CD4-positive, alpha-beta T cell (primary cell): ENCODE measurements around the gene TMEM233. TPM values are rescaled to one million over a fixed set of nuclear protein-coding genes. Genes with fewer than 3 reads are reported as not detected.
A peak's percentile ranks its signal among the peaks of the same experiment; 100 is the strongest.

Experiments used
- ATAC-seq: fragments of 200-7000 bp; cut with Tn5 transposase; one replicate; pipeline ENCODE4 v1.10.0; 2022; ENCODE audit warnings: mild to moderate bottlenecking; ENCODE audit not compliant: poor library complexity
- CTCF ChIA-PET: fragments of 350-600 bp; sonication (Branson Sonifier 250); formaldehyde crosslinking; loops from one replicate; lab custom pipeline; 2021; ENCODE audit warnings: antibody characterized with exemption, inconsistent platforms; lab: Charles Lee
- POLR2A ChIA-PET: fragments of 350-600 bp; sonication (Branson Sonifier 250); formaldehyde crosslinking; loops from one replicate; lab custom pipeline; 2021; ENCODE audit warnings: antibody characterized with exemption, inconsistent platforms; lab: Charles Lee
- DNase-seq, 14 experiments: peaks; one replicate each; pipeline ENCODE4 v3.0.0-alpha.2; 2013 to 2020; ENCODE audit warnings: mixed read lengths in 2 of 14
- H3K27ac ChIP-seq, 2 donors: one replicate each; pipeline versions ENCODE4 v1.5.1 to v1.7.0; 2013; ENCODE audit warnings: low read length in 2 of 2, low read depth in 1 of 2, mild to moderate bottlenecking in 1 of 2
- H3K27me3 ChIP-seq, 2 experiments: 1 replicate in 1 of 2; 2 replicates in 1 of 2; pipeline versions ENCODE4 v1.6.1 to v1.7.0; 2013; ENCODE audit warnings: low read length in 2 of 2, control low read depth in 1 of 2, mild to moderate bottlenecking in 1 of 2, moderate library complexity in 1 of 2; ENCODE audit not compliant: insufficient read depth in 2 of 2, control insufficient read depth in 1 of 2
- H3K36me3 ChIP-seq: one replicate; pipeline ENCODE4 v1.6.1; 2013; ENCODE audit warnings: low read length, control low read depth; ENCODE audit not compliant: insufficient read depth
- H3K4me1 ChIP-seq: one replicate; pipeline ENCODE4 v1.6.1; 2013; ENCODE audit warnings: low read length, control low read depth; ENCODE audit not compliant: insufficient read depth
- H3K4me3 ChIP-seq: one replicate; pipeline ENCODE4 v1.5.1; 2013; ENCODE audit warnings: mild to moderate bottlenecking, low read length, moderate library complexity
- H3K9me3 ChIP-seq, 2 experiments: 1 replicate in 1 of 2; 2 replicates in 1 of 2; pipeline versions ENCODE4 v1.6.1 to v1.7.0; 2013; ENCODE audit warnings: low read length in 2 of 2, mild to moderate bottlenecking in 2 of 2, control low read depth in 1 of 2, moderate library complexity in 1 of 2; ENCODE audit not compliant: control insufficient read depth in 1 of 2, insufficient read depth in 1 of 2
- H3K27ac Mint-ChIP-seq: one replicate; pipeline ENCODE4 v1.8.0; 2020; ENCODE audit warnings: mixed read lengths
- H3K27me3 Mint-ChIP-seq: one replicate; pipeline ENCODE4 v1.8.0; 2021; ENCODE audit warnings: mixed read lengths
- H3K36me3 Mint-ChIP-seq: one replicate; pipeline ENCODE4 v1.8.0; 2021; ENCODE audit warnings: low read depth, mixed read lengths
- H3K4me1 Mint-ChIP-seq: one replicate; pipeline ENCODE4 v1.8.0; 2021; ENCODE audit warnings: low read depth, mixed read lengths
- H3K4me3 Mint-ChIP-seq: one replicate; pipeline ENCODE4 v1.8.0; 2020; ENCODE audit warnings: mild to moderate bottlenecking, mixed read lengths
- H3K9me3 Mint-ChIP-seq: one replicate; pipeline ENCODE4 v1.8.0; 2020; ENCODE audit warnings: mixed read lengths
- intact Hi-C, 2 experiments: fragments of 100-400 bp; cut with DNase I in 1 of 2; cut with micrococcal nuclease in 1 of 2; formaldehyde crosslinking; loops; one replicate each; pipeline versions ENCODE4 v1.15.1 to v1.9.0; 2023 to 2025; cut with DNase I, micrococcal nuclease
- total RNA-seq, 174 experiments: library from RNA in 2 of 174; stranded (reverse) in 2 of 174; gene quantifications; one replicate each; pipeline ENCODE4 v1.2.3 and lab custom pipeline; 2021 to 2026
- TF ChIP-seq, protein P1 (sequence below): fragments of 200-600 bp; IDR thresholded peaks from one replicate; pipeline ENCODE4 v1.8.0; 2022; ENCODE audit warnings: antibody characterized with exemption, mild to moderate bottlenecking

The TMEM233 gene
- total RNA-seq, 2 experiments from 2014 or later, result not detected

DNA sequence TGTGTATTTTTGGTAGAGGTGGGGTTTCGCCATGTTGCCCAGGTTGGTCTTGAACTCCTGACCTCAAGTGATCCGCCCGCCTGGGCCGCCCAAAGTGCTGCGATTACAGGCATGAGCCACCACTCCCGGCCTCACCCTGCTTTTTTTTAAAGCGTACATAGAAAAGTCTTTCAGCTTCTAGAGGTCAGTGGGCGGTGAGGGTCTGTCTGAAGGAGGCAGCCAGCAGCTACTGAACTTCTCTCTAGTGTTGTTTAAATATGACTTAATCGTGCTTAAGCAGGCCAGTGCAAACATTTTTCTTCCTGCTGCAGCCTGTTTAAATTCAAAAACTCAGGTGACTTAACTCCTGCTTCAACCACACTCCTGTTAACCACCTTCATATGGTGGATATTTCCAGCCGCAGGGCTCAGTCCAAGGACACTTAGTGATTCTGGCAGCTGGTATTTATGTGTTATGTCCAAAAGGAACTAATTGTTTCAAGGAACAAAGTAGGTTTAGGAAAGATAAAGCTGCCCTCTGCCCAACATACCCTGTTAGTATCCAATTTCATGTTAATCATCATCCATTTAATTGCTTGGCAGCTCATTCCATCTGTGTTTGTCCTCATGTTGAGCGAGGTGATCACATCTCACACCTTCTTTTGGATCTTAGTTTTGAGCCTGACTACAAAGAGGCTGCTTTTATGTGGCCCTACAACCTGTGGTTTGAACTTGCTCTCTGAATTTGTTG lies 76.3 kb downstream of the TMEM233 start:
- no peaks in the 10 kb centered on the region for H3K27me3 Mint-ChIP-seq
- no peaks in the 10 kb centered on the region for H3K9me3 ChIP-seq
- peak overlapping the region; percentile 81 for H3K4me3 Mint-ChIP-seq
- TF ChIP-seq, protein P1, sequence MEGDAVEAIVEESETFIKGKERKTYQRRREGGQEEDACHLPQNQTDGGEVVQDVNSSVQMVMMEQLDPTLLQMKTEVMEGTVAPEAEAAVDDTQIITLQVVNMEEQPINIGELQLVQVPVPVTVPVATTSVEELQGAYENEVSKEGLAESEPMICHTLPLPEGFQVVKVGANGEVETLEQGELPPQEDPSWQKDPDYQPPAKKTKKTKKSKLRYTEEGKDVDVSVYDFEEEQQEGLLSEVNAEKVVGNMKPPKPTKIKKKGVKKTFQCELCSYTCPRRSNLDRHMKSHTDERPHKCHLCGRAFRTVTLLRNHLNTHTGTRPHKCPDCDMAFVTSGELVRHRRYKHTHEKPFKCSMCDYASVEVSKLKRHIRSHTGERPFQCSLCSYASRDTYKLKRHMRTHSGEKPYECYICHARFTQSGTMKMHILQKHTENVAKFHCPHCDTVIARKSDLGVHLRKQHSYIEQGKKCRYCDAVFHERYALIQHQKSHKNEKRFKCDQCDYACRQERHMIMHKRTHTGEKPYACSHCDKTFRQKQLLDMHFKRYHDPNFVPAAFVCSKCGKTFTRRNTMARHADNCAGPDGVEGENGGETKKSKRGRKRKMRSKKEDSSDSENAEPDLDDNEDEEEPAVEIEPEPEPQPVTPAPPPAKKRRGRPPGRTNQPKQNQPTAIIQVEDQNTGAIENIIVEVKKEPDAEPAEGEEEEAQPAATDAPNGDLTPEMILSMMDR, result no peak
- no peak for ATAC-seq
- no peak overlapping the region for H3K27ac ChIP-seq
- H3K27me3 ChIP-seq, result no peaks in the 10 kb centered on the region
- POLR2A ChIA-PET, result no interaction called here
- no peak overlapping the region for H3K4me3 ChIP-seq
- no peak for DNase-seq
- H3K27ac Mint-ChIP-seq, result peak overlapping the region; percentile 72
- CTCF ChIA-PET, result no interaction called here
- H3K4me1 ChIP-seq, result peaks cover 37% of the 10 kb centered on the region
- no peaks in the 10 kb centered on the region for H3K9me3 Mint-ChIP-seq
- H3K36me3 Mint-ChIP-seq, result peaks cover 57% of the 10 kb centered on the region
- H3K4me1 Mint-ChIP-seq, result peaks cover 68% of the 10 kb centered on the region
- intact Hi-C loops, result loop anchor here in 1 of 2 experiments (2.0 to 10.0 kb wide), 4 partner anchors 205 to 1653 kb away; partner anchors contain the start of genes CIT, RFC5, SUDS3 and TAOK3
- peaks cover 40% of the 10 kb centered on the region for H3K36me3 ChIP-seq

GRCh38 chr12:119671070-119671469 lies 77.5 kb downstream of the TMEM233 start:
- peak overlapping the region; percentile 25 for H3K4me3 Mint-ChIP-seq
- Histone ChIP-seq H3K4me1 (peaks cover 32% of the 10 kb centered on the region), H3K9me3 (no peaks in the 10 kb centered on the region), H3K36me3 (peaks cover 51% of the 10 kb centered on the region), H3K27me3 (no peaks in the 10 kb centered on the region), H3K27ac (no peak overlapping the region), H3K4me3 (no peak overlapping the region)
- TF ChIP-seq, protein P1, result no peak
- H3K27ac Mint-ChIP-seq, result peak overlapping the region; percentile 72
- ATAC-seq (no peak), DNase-seq (no peak)
- H3K4me1 Mint-ChIP-seq, result peaks cover 64% of the 10 kb centered on the region
- intact Hi-C loops, result no loop called here
- H3K27me3 Mint-ChIP-seq, result no peaks in the 10 kb centered on the region
- no peaks in the 10 kb centered on the region for H3K9me3 Mint-ChIP-seq
- ChIA-PET CTCF (interaction anchor here (0.6 kb wide), 1 partner anchor 416 kb away, joined by 3 read pairs; no protein-coding TSS in a partner anchor), POLR2A (no interaction called here)
- peaks cover 68% of the 10 kb centered on the region for H3K36me3 Mint-ChIP-seq

DNA sequence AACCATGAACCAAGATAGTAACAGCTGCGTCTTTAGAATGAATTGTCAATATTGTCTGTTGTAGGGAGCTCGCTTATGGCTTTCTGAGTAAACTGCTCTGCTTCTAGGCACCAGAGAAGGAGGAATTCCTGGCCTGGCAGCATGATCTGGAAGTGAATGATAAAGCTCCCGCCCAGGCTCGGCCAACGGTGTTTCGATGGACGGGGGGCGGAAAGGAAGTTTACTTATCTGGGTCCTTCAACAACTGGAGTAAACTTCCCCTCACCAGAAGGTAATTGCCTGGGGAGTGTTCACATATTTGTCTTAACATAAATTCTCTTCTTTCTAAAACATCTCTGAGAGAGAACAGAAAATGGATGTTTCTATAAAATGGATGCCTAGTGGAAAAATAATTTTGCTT lies 78.6 kb downstream of the TMEM233 start:
- Mint-ChIP-seq H3K27me3 (no peaks in the 10 kb centered on the region), H3K27ac (peak overlapping the region; percentile 72), H3K36me3 (peaks cover 79% of the 10 kb centered on the region), H3K9me3 (no peaks in the 10 kb centered on the region), H3K4me3 (no peak overlapping the region), H3K4me1 (peaks cover 52% of the 10 kb centered on the region)
- no peak for ATAC-seq
- ChIA-PET CTCF (no interaction called here), POLR2A (no interaction called here)
- Histone ChIP-seq H3K4me1 (peaks cover 28% of the 10 kb centered on the region), H3K27ac (no peak overlapping the region), H3K9me3 (no peaks in the 10 kb centered on the region), H3K27me3 (no peaks in the 10 kb centered on the region), H3K4me3 (no peak overlapping the region), H3K36me3 (peaks cover 62% of the 10 kb centered on the region)
- intact Hi-C loops, result no loop called here
- DNase-seq, result no peak
- TF ChIP-seq, protein P1, result no peak
